ENCODE data around the gene CFDP1.

DNA sequence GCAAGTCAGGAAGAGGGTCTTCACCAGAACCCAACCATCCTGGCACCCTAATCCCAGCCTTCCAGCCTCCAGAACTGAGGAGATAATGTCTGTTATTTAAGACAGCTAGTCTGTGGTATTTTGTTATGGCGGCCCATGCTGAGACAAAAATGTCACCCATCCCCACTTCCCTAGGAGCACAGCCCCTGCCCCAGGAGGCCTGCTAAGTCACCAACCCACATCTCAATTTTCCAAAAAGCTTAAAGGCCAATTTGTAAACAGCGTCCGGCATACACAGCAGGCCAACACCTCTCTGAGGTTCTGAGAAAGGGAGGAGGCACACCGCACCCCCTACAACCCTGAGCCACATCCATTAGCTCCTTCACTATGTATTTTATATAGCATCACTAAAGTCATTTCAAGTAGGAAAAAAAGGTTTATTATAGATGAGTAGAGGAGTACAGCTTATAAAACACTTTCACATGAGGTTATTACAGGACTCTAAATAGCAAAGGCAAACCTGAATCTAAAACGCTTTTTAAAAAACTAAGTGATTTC, 24.2 kb upstream of the CFDP1 start:
- TF ChIP-seq POLR2A (IDR thresholded peaks at IDR 0.05), result no peak
- TF ChIP-seq, protein P1, sequence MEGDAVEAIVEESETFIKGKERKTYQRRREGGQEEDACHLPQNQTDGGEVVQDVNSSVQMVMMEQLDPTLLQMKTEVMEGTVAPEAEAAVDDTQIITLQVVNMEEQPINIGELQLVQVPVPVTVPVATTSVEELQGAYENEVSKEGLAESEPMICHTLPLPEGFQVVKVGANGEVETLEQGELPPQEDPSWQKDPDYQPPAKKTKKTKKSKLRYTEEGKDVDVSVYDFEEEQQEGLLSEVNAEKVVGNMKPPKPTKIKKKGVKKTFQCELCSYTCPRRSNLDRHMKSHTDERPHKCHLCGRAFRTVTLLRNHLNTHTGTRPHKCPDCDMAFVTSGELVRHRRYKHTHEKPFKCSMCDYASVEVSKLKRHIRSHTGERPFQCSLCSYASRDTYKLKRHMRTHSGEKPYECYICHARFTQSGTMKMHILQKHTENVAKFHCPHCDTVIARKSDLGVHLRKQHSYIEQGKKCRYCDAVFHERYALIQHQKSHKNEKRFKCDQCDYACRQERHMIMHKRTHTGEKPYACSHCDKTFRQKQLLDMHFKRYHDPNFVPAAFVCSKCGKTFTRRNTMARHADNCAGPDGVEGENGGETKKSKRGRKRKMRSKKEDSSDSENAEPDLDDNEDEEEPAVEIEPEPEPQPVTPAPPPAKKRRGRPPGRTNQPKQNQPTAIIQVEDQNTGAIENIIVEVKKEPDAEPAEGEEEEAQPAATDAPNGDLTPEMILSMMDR (IDR thresholded peaks at IDR 0.05), result no peak
